PC-3 (cell line): ENCODE measurements around the gene OR10A3. TPM values are rescaled to one million over a fixed set of nuclear protein-coding genes. Genes with fewer than 3 reads are reported as not detected.
A peak's percentile ranks its signal among the peaks of the same experiment; 100 is the strongest.

Source experiments
- ATAC-seq: fragments of 200-7000 bp; cut with Tn5 transposase; 2 replicates; pipeline ENCODE4 v1.9.1; 2020; ENCODE audit warnings: mild to moderate bottlenecking, moderate library complexity
- BruUV-seq: library from RNA; stranded (reverse); fragments of 400-500 nt; replicated peaks from 2 replicates; lab custom pipeline; 2021; lab: Mats Ljungman, UMichigan
- CTCF ChIA-PET: fragments of 300-600 bp; sonication (Branson Sonifier 250); formaldehyde crosslinking; loops from one replicate; lab custom pipeline; 2022; ENCODE audit warnings: antibody characterized with exemption; lab: Charles Lee
- POLR2A ChIA-PET: fragments of 300-600 bp; sonication (Branson Sonifier 250); formaldehyde crosslinking; loops from one replicate; lab custom pipeline; 2022; ENCODE audit warnings: antibody characterized with exemption; ENCODE audit not compliant: unreplicated experiment; lab: Charles Lee
- DNase-seq: peaks from one replicate; pipeline ENCODE4 v3.0.0-alpha.2; 2015
- H2AFZ ChIP-seq: fragments of 300-600 bp; sonication (generic); 2 replicates; pipeline ENCODE4 v1.6.0; 2016; ENCODE audit warnings: antibody characterized with exemption, low read length
- H3F3A ChIP-seq: fragments of 300-600 bp; sonication (generic); one replicate; pipeline ENCODE4 v1.6.0; 2017; ENCODE audit warnings: antibody characterized with exemption, low read length, control low read depth, mild to moderate bottlenecking; ENCODE audit not compliant: unreplicated experiment
- H3K27ac ChIP-seq: fragments of 300-600 bp; sonication (generic); 2 replicates; pipeline ENCODE4 v1.5.1; 2016; ENCODE audit warnings: mild to moderate bottlenecking, low read length
- H3K27me3 ChIP-seq: fragments of 300-600 bp; sonication (generic); 2 replicates; pipeline ENCODE4 v1.6.1; 2016; ENCODE audit warnings: low read length, mixed read lengths
- H3K36me3 ChIP-seq: fragments of 300-600 bp; sonication (generic); 2 replicates; pipeline ENCODE4 v1.6.1; 2016; ENCODE audit warnings: low read depth, mixed run types, low read length, mixed read lengths
- H3K4me1 ChIP-seq: fragments of 300-600 bp; sonication (generic); 2 replicates; pipeline ENCODE4 v1.5.1; 2016; ENCODE audit warnings: low read length; ENCODE audit not compliant: insufficient read depth
- H3K4me2 ChIP-seq: fragments of 300-600 bp; sonication (generic); 2 replicates; pipeline ENCODE4 v1.6.0; 2016; ENCODE audit warnings: low read length
- H3K4me3 ChIP-seq: fragments of 300-600 bp; sonication (generic); 2 replicates; pipeline ENCODE4 v1.5.1; 2016; ENCODE audit warnings: mild to moderate bottlenecking, low read length, mixed read lengths
- H3K79me2 ChIP-seq: fragments of 300-600 bp; sonication (generic); 2 replicates; pipeline ENCODE4 v1.6.1; 2017; ENCODE audit warnings: low read length, mixed read lengths
- H3K9ac ChIP-seq: fragments of 300-600 bp; sonication (generic); 2 replicates; pipeline ENCODE4 v1.6.0; 2016; ENCODE audit warnings: mild to moderate bottlenecking, low read length
- H3K9me2 ChIP-seq: fragments of 300-600 bp; sonication (generic); replicated peaks from 2 replicates; pipeline ENCODE4 v1.6.1; 2016; ENCODE audit warnings: mixed run types, low read length, mixed read lengths
- H3K9me3 ChIP-seq: fragments of 300-600 bp; sonication (generic); 2 replicates; pipeline ENCODE4 v1.6.1; 2016; ENCODE audit warnings: low read length, mixed read lengths
- H4K20me1 ChIP-seq: fragments of 300-600 bp; sonication (generic); 2 replicates; pipeline ENCODE4 v1.6.1; 2016; ENCODE audit warnings: low read length, mixed read lengths
- EZH2 ChIP-seq: fragments of 300-600 bp; sonication (generic); IDR thresholded peaks from one replicate; pipeline ENCODE4 v1.6.1; 2017; ENCODE audit warnings: antibody characterized with exemption, mild to moderate bottlenecking, low read length; ENCODE audit not compliant: unreplicated experiment
- EZH2phosphoT487 ChIP-seq: fragments of 300-600 bp; sonication (generic); IDR thresholded peaks from 2 replicates; pipeline ENCODE4 v1.6.1; 2018; ENCODE audit warnings: mild to moderate bottlenecking, antibody characterized with exemption, low read length, borderline replicate concordance
- intact Hi-C: fragments of 100-400 bp; cut with micrococcal nuclease; formaldehyde crosslinking; loops from 2 replicates; pipeline ENCODE4 v1.9.0; 2023
- total RNA-seq: library from RNA; depleted of rRNA; stranded (reverse); fragments of >200 nt; gene quantifications from 2 replicates; pipeline ENCODE4 v1.2.3, GENCODE V29; 2014
- TF ChIP-seq, protein P1 (sequence below): fragments of 300-600 bp; sonication (generic); conservative IDR thresholded peaks from 2 replicates; pipeline ENCODE4 v1.5.1; 2017; ENCODE audit warnings: antibody characterized with exemption, low read depth, mild to moderate bottlenecking, low read length

Gene OR10A3
- total RNA-seq, 1 experiment from 2014 or later: not detected

DNA sequence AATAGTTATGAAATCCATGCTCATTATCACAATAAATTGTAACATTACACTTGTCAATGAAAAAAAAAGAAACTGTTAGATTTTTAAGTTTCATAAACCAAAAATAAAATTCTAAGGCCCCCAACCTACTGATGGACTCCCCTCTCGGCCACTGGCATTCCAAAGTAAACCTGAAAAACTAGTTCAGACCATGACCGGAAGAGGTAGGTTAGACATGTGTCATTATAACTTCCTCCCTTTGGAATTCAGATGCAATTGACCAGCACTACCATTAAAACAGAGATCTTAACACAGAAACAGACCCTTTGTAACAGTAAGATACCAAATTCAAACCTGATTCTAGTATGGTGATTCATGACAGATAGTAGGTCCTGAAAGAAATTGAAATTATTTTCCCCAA is 23.4 kb downstream of the OR10A3 start:
- no TSS peak for BruUV-seq
- no peak for TF ChIP-seq EZH2
- TF ChIP-seq EZH2phosphoT487: no peak
- TF ChIP-seq, protein P1, sequence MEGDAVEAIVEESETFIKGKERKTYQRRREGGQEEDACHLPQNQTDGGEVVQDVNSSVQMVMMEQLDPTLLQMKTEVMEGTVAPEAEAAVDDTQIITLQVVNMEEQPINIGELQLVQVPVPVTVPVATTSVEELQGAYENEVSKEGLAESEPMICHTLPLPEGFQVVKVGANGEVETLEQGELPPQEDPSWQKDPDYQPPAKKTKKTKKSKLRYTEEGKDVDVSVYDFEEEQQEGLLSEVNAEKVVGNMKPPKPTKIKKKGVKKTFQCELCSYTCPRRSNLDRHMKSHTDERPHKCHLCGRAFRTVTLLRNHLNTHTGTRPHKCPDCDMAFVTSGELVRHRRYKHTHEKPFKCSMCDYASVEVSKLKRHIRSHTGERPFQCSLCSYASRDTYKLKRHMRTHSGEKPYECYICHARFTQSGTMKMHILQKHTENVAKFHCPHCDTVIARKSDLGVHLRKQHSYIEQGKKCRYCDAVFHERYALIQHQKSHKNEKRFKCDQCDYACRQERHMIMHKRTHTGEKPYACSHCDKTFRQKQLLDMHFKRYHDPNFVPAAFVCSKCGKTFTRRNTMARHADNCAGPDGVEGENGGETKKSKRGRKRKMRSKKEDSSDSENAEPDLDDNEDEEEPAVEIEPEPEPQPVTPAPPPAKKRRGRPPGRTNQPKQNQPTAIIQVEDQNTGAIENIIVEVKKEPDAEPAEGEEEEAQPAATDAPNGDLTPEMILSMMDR: no peak
- Histone ChIP-seq H4K20me1 (no peaks in the 10 kb centered on the region), H3K9ac (no peak overlapping the region), H3K27ac (no peak overlapping the region), H3F3A (no peaks in the 10 kb centered on the region), H3K4me1 (peaks cover 7% of the 10 kb centered on the region), H3K9me3 (no peaks in the 10 kb centered on the region), H2AFZ (no peak overlapping the region), H3K79me2 (no peaks in the 10 kb centered on the region), H3K4me3 (no peak overlapping the region), H3K27me3 (no peaks in the 10 kb centered on the region), H3K36me3 (no peaks in the 10 kb centered on the region), H3K9me2 (no peaks in the 10 kb centered on the region), H3K4me2 (peak overlapping the region; percentile 17; the same call in 1 of the 2 replicates)
- peak; percentile 54 for DNase-seq
- ChIA-PET CTCF (no interaction called here), POLR2A (no interaction called here)
- no peak for ATAC-seq
- intact Hi-C loops: no loop called here

DNA sequence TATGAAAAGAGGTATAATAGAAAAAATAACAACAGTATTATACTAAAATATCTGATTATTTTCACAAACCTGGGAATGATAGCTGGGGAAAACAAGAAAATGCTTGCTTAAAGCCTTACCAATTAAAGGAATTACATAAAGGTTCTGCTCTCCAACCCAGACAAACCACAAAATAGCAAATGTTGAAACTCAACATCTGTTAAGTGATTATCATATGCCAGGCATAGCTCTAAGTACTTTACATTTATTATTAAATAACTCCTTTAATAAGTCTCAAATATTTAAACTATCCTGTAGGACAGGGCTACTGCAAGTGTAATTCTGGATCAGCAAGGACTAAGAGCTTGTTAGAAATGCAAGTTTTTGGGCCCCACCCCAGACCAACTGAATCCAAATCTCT is 30.5 kb downstream of the OR10A3 start:
- H3K36me3 ChIP-seq: no peaks in the 10 kb centered on the region
- H3F3A ChIP-seq: no peaks in the 10 kb centered on the region
- no TSS peak for BruUV-seq
- H3K9ac ChIP-seq: no peak overlapping the region
- ChIA-PET POLR2A (no interaction called here), CTCF (no interaction called here)
- no peaks in the 10 kb centered on the region for H3K27me3 ChIP-seq
- intact Hi-C loops: no loop called here
- no peak for TF ChIP-seq EZH2phosphoT487
- no peaks in the 10 kb centered on the region for H3K79me2 ChIP-seq
- no peak overlapping the region for H3K4me2 ChIP-seq
- H3K27ac ChIP-seq: no peak overlapping the region
- ATAC-seq (no peak), DNase-seq (no peak)
- no peak overlapping the region for H3K4me3 ChIP-seq
- H4K20me1 ChIP-seq: no peaks in the 10 kb centered on the region
- H2AFZ ChIP-seq: no peak overlapping the region
- no peaks in the 10 kb centered on the region for H3K9me2 ChIP-seq
- no peaks in the 10 kb centered on the region for H3K9me3 ChIP-seq
- H3K4me1 ChIP-seq: peaks cover 25% of the 10 kb centered on the region

DNA sequence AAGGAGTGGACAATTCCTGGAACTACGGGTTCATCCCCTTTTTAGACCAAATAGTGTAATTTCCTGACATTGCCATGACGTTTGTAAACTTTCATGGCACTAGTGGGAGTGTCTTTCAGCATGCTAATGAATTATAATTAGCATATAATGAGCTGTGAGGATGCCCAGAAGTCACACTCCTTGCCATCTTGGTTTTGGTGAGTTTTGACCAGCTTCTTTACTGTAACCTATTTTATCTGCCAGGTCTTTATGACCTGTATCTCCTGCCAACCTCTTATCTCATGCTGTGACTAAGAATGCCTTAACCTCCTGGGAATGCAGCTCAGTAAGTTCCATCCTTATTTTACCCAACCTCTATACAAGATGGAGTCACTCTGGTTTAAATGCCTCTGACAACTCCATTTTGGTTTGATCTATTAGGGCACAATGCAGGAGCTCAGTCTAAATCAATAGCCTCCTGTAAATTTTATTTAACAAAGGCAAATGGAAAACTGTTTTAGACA is 31.2 kb downstream of the OR10A3 start:
- Histone ChIP-seq H3K27me3 (no peaks in the 10 kb centered on the region), H3K36me3 (no peaks in the 10 kb centered on the region), H3K27ac (no peak overlapping the region), H3K9me2 (no peaks in the 10 kb centered on the region), H2AFZ (peak overlapping the region; percentile 48; the same call in 1 of the 2 replicates), H3K4me1 (peaks cover 32% of the 10 kb centered on the region), H3K4me2 (no peak overlapping the region), H3K9ac (no peak overlapping the region), H3F3A (no peaks in the 10 kb centered on the region), H3K79me2 (0 out of 2 replicates have a peak, but pooled peaks cover 2% of the 10 kb centered on the region), H3K9me3 (no peaks in the 10 kb centered on the region), H3K4me3 (no peak overlapping the region), H4K20me1 (no peaks in the 10 kb centered on the region)
- intact Hi-C loops: no loop called here
- ATAC-seq (no peak), DNase-seq (peak; percentile 17)
- TF ChIP-seq EZH2phosphoT487 (no peak), EZH2 (no peak)
- TF ChIP-seq, protein P1: no peak
- no TSS peak for BruUV-seq
- ChIA-PET CTCF (no interaction called here), POLR2A (no interaction called here)
